A673 (cell line): ENCODE measurements around the gene SOX11.

Experiments
- CTCF ChIP-seq: fragments of 300-800, 200-600 bp; sonication (generic); conservative IDR thresholded peaks from 2 replicates; pipeline ENCODE4 v1.5.1; 2017; ENCODE audit warnings: low read depth, mild to moderate bottlenecking, antibody characterized with exemption, low read length, moderate library complexity, mixed read lengths
- EZH2 ChIP-seq: fragments of 200-600 bp; sonication (generic); IDR thresholded peaks from 2 replicates; pipeline ENCODE4 v1.6.1; 2017; ENCODE audit warnings: borderline replicate concordance, low read depth, mild to moderate bottlenecking, mixed read lengths, antibody characterized with exemption, low read length; ENCODE audit not compliant: poor library complexity, severe bottlenecking

- TF ChIP-seq CTCF (no peak), EZH2 (no peak)
Observed at GRCh38 chr2:5677133-5677532, 15.1 kb upstream of the SOX11 start.
